IMR-90 (cell line): ENCODE data around the gene MAPRE2. TPM values are rescaled to one million over a fixed set of nuclear protein-coding genes. Genes with fewer than 3 reads are reported as not detected.

Experiments used
- ATAC-seq: fragments of 200-7000 bp; cut with Tn5 transposase; 2 replicates; pipeline ENCODE4 v1.9.1; 2020; ENCODE audit warnings: low read depth, mild to moderate bottlenecking, moderate library complexity
- BruUV-seq: library from RNA; stranded (reverse); fragments of 400-500 nt; replicated peaks from 2 replicates; lab custom pipeline; 2021; lab: Mats Ljungman, UMichigan
- CTCF ChIA-PET: fragments of 300-600 bp; formaldehyde crosslinking; extraction: SDS; loops from one replicate; lab custom pipeline; 2021; ENCODE audit warnings: antibody characterized with exemption; lab: Yijun Ruan, JAX
- POLR2A ChIA-PET: fragments of 300-600 bp; sonication (Branson Sonifier 250); formaldehyde crosslinking; loops from one replicate; lab custom pipeline; 2022; ENCODE audit warnings: antibody characterized with exemption; ENCODE audit not compliant: unreplicated experiment; lab: Charles Lee
- DNase-seq: peaks from one replicate; pipeline ENCODE4 v3.0.0; 2013
- H2AFZ ChIP-seq: replicated peaks from 2 replicates; pipeline ENCODE3; 2013; ENCODE audit warnings: low read length, mild to moderate bottlenecking; ENCODE audit not compliant: poor library complexity
- H2AK5ac ChIP-seq: 2 replicates; pipeline ENCODE4 v1.6.1; 2013; ENCODE audit warnings: low read depth, low read length, inconsistent platforms
- H2AK9ac ChIP-seq: replicated peaks from 2 replicates; pipeline ENCODE3; 2013; ENCODE audit warnings: mild to moderate bottlenecking, low read depth, low read length, moderate library complexity; ENCODE audit not compliant: poor library complexity
- H2BK120ac ChIP-seq: 2 replicates; pipeline ENCODE4 v1.6.1; 2013; ENCODE audit warnings: low read depth, low read length, inconsistent platforms
- H2BK15ac ChIP-seq: 3 replicates; pipeline ENCODE4 v1.6.1; 2013; ENCODE audit warnings: low read depth, low read length, inconsistent platforms
- H2BK20ac ChIP-seq: 2 replicates; pipeline ENCODE4 v1.6.1; 2013; ENCODE audit warnings: low read depth, mild to moderate bottlenecking, inconsistent platforms, low read length, moderate library complexity
- H2BK5ac ChIP-seq: 2 replicates; pipeline ENCODE4 v1.6.1; 2013; ENCODE audit warnings: mild to moderate bottlenecking, low read depth, low read length, inconsistent platforms; ENCODE audit not compliant: poor library complexity, severe bottlenecking
- H3K14ac ChIP-seq: replicated peaks from 2 replicates; pipeline ENCODE4 v1.6.1; 2013; ENCODE audit warnings: low read depth, low read length, inconsistent platforms
- H3K18ac ChIP-seq: 2 replicates; pipeline ENCODE4 v1.6.1; 2013; ENCODE audit warnings: low read depth, low read length, control low read depth
- H3K23ac ChIP-seq: 2 replicates; pipeline ENCODE4 v1.6.1; 2013; ENCODE audit warnings: low read depth, low read length, inconsistent platforms
- H3K27ac ChIP-seq: 2 replicates; pipeline ENCODE4 v1.5.1; 2013; ENCODE audit warnings: mild to moderate bottlenecking, control low read depth, low read length; ENCODE audit not compliant: insufficient read depth
- H3K27me3 ChIP-seq: 2 replicates; pipeline ENCODE4 v1.6.1; 2013; ENCODE audit warnings: low read length; ENCODE audit not compliant: control insufficient read depth, insufficient read depth
- H3K36me3 ChIP-seq: 2 replicates; pipeline ENCODE4 v1.6.1; 2013; ENCODE audit warnings: low read length, mixed read lengths; ENCODE audit not compliant: control insufficient read depth, insufficient read depth
- H3K4ac ChIP-seq: 2 replicates; pipeline ENCODE4 v1.6.1; 2013; ENCODE audit warnings: low read depth, low read length, inconsistent platforms
- H3K4me1 ChIP-seq: 2 replicates; pipeline ENCODE4 v1.6.1; 2013; ENCODE audit warnings: low read length, mixed read lengths; ENCODE audit not compliant: control insufficient read depth, insufficient read depth
- H3K4me2 ChIP-seq: 2 replicates; pipeline ENCODE4 v1.6.1; 2013; ENCODE audit warnings: low read depth, mild to moderate bottlenecking, control low read depth, low read length, moderate library complexity
- H3K4me3 ChIP-seq: 2 replicates; pipeline ENCODE4 v1.5.1; 2013; ENCODE audit warnings: low read depth, mild to moderate bottlenecking, control low read depth, low read length, moderate library complexity; ENCODE audit not compliant: insufficient read depth
- H3K56ac ChIP-seq: 2 replicates; pipeline ENCODE4 v1.6.1; 2013; ENCODE audit warnings: low read length, inconsistent platforms; ENCODE audit not compliant: insufficient read depth; ENCODE audit errors: extremely low read depth
- H3K79me1 ChIP-seq, 2 experiments: 2 replicates each; pipeline ENCODE4 v1.6.1; 2013; ENCODE audit warnings: low read length in 2 of 2, inconsistent platforms in 1 of 2, low read depth in 1 of 2
- H3K9ac ChIP-seq: 2 replicates; pipeline ENCODE4 v1.6.1; 2013; ENCODE audit warnings: low read depth, low read length, control low read depth
- H3K9me1 ChIP-seq: 2 replicates; pipeline ENCODE4 v1.6.1; 2013; ENCODE audit warnings: low read length, inconsistent platforms; ENCODE audit not compliant: insufficient read depth
- H3K9me3 ChIP-seq: 2 replicates; pipeline ENCODE4 v1.6.1; 2013; ENCODE audit warnings: low read length; ENCODE audit not compliant: control insufficient read depth, insufficient read depth
- H4K20me1 ChIP-seq: 2 replicates; pipeline ENCODE4 v1.6.1; 2013; ENCODE audit warnings: low read length, inconsistent platforms; ENCODE audit not compliant: insufficient read depth
- H4K5ac ChIP-seq: 2 replicates; pipeline ENCODE4 v1.6.1; 2013; ENCODE audit warnings: mild to moderate bottlenecking, low read depth, low read length, control low read depth
- H4K8ac ChIP-seq, 2 experiments: 2 replicates each; pipeline ENCODE4 v1.6.1; 2013; ENCODE audit warnings: low read depth in 2 of 2, low read length in 2 of 2, control low read depth in 1 of 2, inconsistent platforms in 1 of 2
- H4K91ac ChIP-seq: 2 replicates; pipeline ENCODE4 v1.6.1; 2013; ENCODE audit warnings: low read depth, low read length, inconsistent platforms; ENCODE audit not compliant: insufficient read depth
- BHLHE40 ChIP-seq: fragments of 150-350 bp; IDR thresholded peaks from 2 replicates; pipeline ENCODE4 v1.6.1; 2016; ENCODE audit warnings: mild to moderate bottlenecking, low read depth, low read length
- CHD1 ChIP-seq: IDR thresholded peaks from 2 replicates; pipeline ENCODE4 v1.6.1; 2012; ENCODE audit warnings: low read depth, low read length, improper control_type of control experiment
- MAZ ChIP-seq: IDR thresholded peaks from 2 replicates; pipeline ENCODE4 v1.6.1; 2012; ENCODE audit warnings: low read depth, mild to moderate bottlenecking, low read length, improper control_type of control experiment, moderate library complexity, borderline replicate concordance
- MXI1 ChIP-seq: IDR thresholded peaks from 2 replicates; pipeline ENCODE4 v1.6.1; 2012; ENCODE audit warnings: low read depth, mild to moderate bottlenecking, low read length, moderate library complexity, borderline replicate concordance
- NFE2L2 ChIP-seq: fragments of 150-350 bp; IDR thresholded peaks from 2 replicates; pipeline ENCODE4 v1.6.1; 2016; ENCODE audit warnings: low read depth, mild to moderate bottlenecking, low read length
- POLR2A ChIP-seq: IDR thresholded peaks from 2 replicates; pipeline ENCODE4 v1.6.1; 2012; ENCODE audit warnings: mild to moderate bottlenecking, low read depth, low read length
- RAD21 ChIP-seq: IDR thresholded peaks from 2 replicates; pipeline ENCODE4 v1.6.1; 2012; ENCODE audit warnings: low read length, improper control_type of control experiment
- RCOR1 ChIP-seq: IDR thresholded peaks from 2 replicates; pipeline ENCODE4 v1.6.1; 2012; ENCODE audit warnings: mild to moderate bottlenecking, low read length, improper control_type of control experiment; ENCODE audit not compliant: insufficient replicate concordance
- WGBS, 2 experiments: methylation state at CpG; one replicate each; pipeline versions ENCODE4 v1.1.5 to v1.1.7; 2013; ENCODE audit warnings: missing lambda C conversion rate in 2 of 2; ENCODE audit not compliant: insufficient read length in 1 of 2; ENCODE audit errors: extremely low coverage in 2 of 2; 5-methylcytosine and 5-hydroxymethylcytosine counted together
- dilution Hi-C: fragments of 300-500 bp; cut with HindIII; formaldehyde crosslinking; loops from one replicate; pipeline ENCODE4 v1.14.3; 2018; ENCODE audit warnings: low sequenced_read_pairs; ENCODE audit not compliant: unreplicated experiment
- in situ Hi-C: fragments of 300-500 bp; cut with MboI; formaldehyde crosslinking; loops from 3 replicates; pipeline ENCODE4 v1.14.3; 2019; ENCODE audit warnings: low sequenced_read_pairs, inconsistent platforms, mixed read lengths
- intact Hi-C: fragments of 100-400 bp; cut with micrococcal nuclease; formaldehyde crosslinking; loops from 2 replicates; pipeline ENCODE4 v1.10.0; 2022
- polyA plus RNA-seq, 3 experiments: library from polyadenylated mRNA; depleted of rRNA; stranded (reverse); fragments of >200 nt; gene quantifications; 2 replicates each; pipeline ENCODE4 v1.2.3, GENCODE V29; 2012; ENCODE audit warnings: low replicate concordance in 1 of 3
- total RNA-seq: library from RNA; depleted of rRNA; stranded (reverse); fragments of >200 nt; gene quantifications from 2 replicates; pipeline ENCODE4 v1.2.3, GENCODE V29; 2012
- TF ChIP-seq, protein P1 (sequence below): fragments of 150-350 bp; IDR thresholded peaks from 2 replicates; pipeline ENCODE4 v1.6.1; 2016; ENCODE audit warnings: low read depth, mild to moderate bottlenecking, low read length, moderate library complexity, borderline replicate concordance
- TF ChIP-seq, protein P2 (sequence below): fragments of 150-350 bp; IDR thresholded peaks from 2 replicates; pipeline ENCODE4 v1.6.1; 2017; ENCODE audit warnings: mild to moderate bottlenecking, antibody characterized with exemption, low read length, low read depth

MAPRE2 gene
- total and polyA plus RNA-seq, 2 of the 4 experiments (the other 2 are of a cell fraction), result 19.6 to 23.8 TPM

DNA sequence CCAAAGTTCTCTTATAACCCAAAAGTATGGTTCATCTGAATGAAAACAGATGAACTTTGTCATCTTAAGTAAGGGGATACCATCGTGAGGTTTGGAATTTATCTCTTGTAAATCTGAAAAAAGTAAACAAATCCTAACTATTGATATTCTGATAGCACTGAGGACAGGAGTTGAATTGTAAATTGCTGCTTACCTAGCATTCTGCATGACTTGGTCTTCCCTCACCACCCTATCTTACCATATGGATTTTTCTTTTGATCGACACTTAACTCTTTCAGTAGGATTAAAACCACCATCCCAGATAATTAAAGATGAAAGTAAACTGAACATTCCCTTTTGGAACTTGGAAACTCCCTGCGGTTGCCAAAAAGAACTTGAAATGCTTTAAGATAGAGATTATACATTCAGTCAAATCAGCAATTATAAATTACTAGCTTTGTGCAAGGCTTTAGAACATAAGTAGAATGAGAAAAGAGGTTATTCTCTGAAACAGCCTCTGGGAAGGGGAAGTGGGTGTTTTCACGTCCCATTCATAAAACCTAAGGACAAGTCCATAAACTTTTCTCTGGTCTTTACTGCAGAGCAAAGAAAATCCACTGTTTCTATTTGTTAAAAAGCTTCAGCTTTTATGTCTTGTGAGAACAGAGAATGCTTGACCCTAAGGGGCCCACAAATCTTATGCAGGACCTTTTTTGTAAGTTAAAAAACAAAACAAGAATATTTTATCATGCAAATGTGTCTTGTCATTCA is 149.9 kb downstream of the MAPRE2 start:
- dilution Hi-C loops (no loop called here), in situ Hi-C loops (no loop called here), intact Hi-C loops (no loop called here)
- Histone ChIP-seq H3K56ac (no peak overlapping the region), H3K4me1 (no peaks in the 10 kb centered on the region), H3K27me3 (peaks cover 5% of the 10 kb centered on the region), H4K5ac (no peak overlapping the region), H3K23ac (no peak overlapping the region), H2BK120ac (no peak overlapping the region), H3K36me3 (no peaks in the 10 kb centered on the region), H4K91ac (no peak overlapping the region), H3K18ac (no peak overlapping the region), H3K4ac (no peak overlapping the region), H3K79me1 (no peaks in the 10 kb centered on the region), H3K27ac (no peak overlapping the region), H2AFZ (no peak overlapping the region), H4K20me1 (no peaks in the 10 kb centered on the region), H3K4me2 (no peak overlapping the region), H2AK5ac (no peak overlapping the region), H3K4me3 (no peak overlapping the region), H2BK20ac (no peak overlapping the region), H3K9me1 (no peaks in the 10 kb centered on the region), H2BK5ac (no peak overlapping the region), H3K9me3 (no peaks in the 10 kb centered on the region), H3K9ac (no peak overlapping the region), H3K14ac (no peak overlapping the region), H2BK15ac (no peak overlapping the region), H2AK9ac (no peak overlapping the region), H4K8ac (no peak overlapping the region)
- DNase-seq, result no peak
- no TSS peak for BruUV-seq
- CTCF ChIA-PET, result no interaction called here
- whole genome bisulfite sequencing, 2 experiments, result no CpG with 5 or more reads among the region's 4 CpGs
- TF ChIP-seq NFE2L2 (no peak), POLR2A (no peak), MAZ (no peak), RAD21 (no peak), RCOR1 (no peak), BHLHE40 (no peak), CHD1 (no peak), MXI1 (no peak)
- TF ChIP-seq, protein P1, sequence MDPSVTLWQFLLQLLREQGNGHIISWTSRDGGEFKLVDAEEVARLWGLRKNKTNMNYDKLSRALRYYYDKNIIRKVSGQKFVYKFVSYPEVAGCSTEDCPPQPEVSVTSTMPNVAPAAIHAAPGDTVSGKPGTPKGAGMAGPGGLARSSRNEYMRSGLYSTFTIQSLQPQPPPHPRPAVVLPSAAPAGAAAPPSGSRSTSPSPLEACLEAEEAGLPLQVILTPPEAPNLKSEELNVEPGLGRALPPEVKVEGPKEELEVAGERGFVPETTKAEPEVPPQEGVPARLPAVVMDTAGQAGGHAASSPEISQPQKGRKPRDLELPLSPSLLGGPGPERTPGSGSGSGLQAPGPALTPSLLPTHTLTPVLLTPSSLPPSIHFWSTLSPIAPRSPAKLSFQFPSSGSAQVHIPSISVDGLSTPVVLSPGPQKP, result no peak
- TF ChIP-seq, protein P2, sequence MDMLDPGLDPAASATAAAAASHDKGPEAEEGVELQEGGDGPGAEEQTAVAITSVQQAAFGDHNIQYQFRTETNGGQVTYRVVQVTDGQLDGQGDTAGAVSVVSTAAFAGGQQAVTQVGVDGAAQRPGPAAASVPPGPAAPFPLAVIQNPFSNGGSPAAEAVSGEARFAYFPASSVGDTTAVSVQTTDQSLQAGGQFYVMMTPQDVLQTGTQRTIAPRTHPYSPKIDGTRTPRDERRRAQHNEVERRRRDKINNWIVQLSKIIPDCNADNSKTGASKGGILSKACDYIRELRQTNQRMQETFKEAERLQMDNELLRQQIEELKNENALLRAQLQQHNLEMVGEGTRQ, result no peak
- POLR2A ChIA-PET, result no interaction called here
- ATAC-seq, result no peak
